WTC11 (cell line): ENCODE data around the gene SCAANT1. TPM values are rescaled to one million over a fixed set of nuclear protein-coding genes. Genes with fewer than 3 reads are reported as not detected.
A peak's percentile ranks its signal among the peaks of the same experiment; 100 is the strongest.

Experiments
- ATAC-seq: fragments of 200-7000 bp; cut with Tn5 transposase; 2 replicates; pipeline ENCODE4 v1.10.0; 2021; ENCODE audit warnings: mild to moderate bottlenecking, moderate library complexity
- CTCF ChIA-PET: fragments of 300-600 bp; sonication (Branson Sonifier 250); formaldehyde crosslinking; loops from one replicate; lab custom pipeline; 2021; ENCODE audit warnings: antibody characterized with exemption; lab: Charles Lee
- POLR2A ChIA-PET: fragments of 350-600 bp; sonication (Branson Sonifier 250); formaldehyde crosslinking; loops from one replicate; lab custom pipeline; 2021; ENCODE audit warnings: antibody characterized with exemption; lab: Charles Lee
- DNase-seq: peaks from one replicate; pipeline ENCODE4 v3.0.0; 2021; ENCODE audit warnings: low spot score
- H3K27ac Mint-ChIP-seq: 2 replicates; pipeline ENCODE4 v1.8.0; 2021; ENCODE audit warnings: mixed read lengths
- H3K27me3 Mint-ChIP-seq: 2 replicates; pipeline ENCODE4 v1.8.0; 2021; ENCODE audit warnings: low read depth, mild to moderate bottlenecking, moderate library complexity, mixed read lengths
- H3K36me3 Mint-ChIP-seq: 2 replicates; pipeline ENCODE4 v1.8.0; 2021; ENCODE audit warnings: mixed read lengths
- H3K4me1 Mint-ChIP-seq: 2 replicates; pipeline ENCODE4 v1.8.0; 2022; ENCODE audit warnings: mixed read lengths
- H3K4me3 Mint-ChIP-seq: 2 replicates; pipeline ENCODE4 v1.8.0; 2021; ENCODE audit warnings: mild to moderate bottlenecking, moderate library complexity, mixed read lengths
- H3K9me3 Mint-ChIP-seq: 2 replicates; pipeline ENCODE4 v1.8.0; 2021; ENCODE audit warnings: mixed read lengths
- ETV6 ChIP-seq: sonication (generic); formaldehyde crosslinking; IDR thresholded peaks from 2 replicates; pipeline ENCODE4 v1.8.1; 2022; ENCODE audit warnings: mild to moderate bottlenecking, missing genetic modification reagents
- FOXP1 ChIP-seq: sonication (generic); formaldehyde crosslinking; IDR thresholded peaks from 2 replicates; pipeline ENCODE4 v1.8.0; 2022; ENCODE audit warnings: missing genetic modification reagents, mild to moderate bottlenecking, moderate library complexity, borderline replicate concordance
- GRHL2 ChIP-seq: fragments of 250-450 bp; sonication (Bioruptor Pico); IDR thresholded peaks from 2 replicates; pipeline ENCODE4 v1.8.0; 2022; ENCODE audit warnings: mild to moderate bottlenecking, moderate library complexity; ENCODE audit not compliant: insufficient replicate concordance, severe bottlenecking
- KAT7 ChIP-seq: sonication (generic); formaldehyde crosslinking; IDR thresholded peaks from 2 replicates; pipeline ENCODE4 v1.8.1; 2023; ENCODE audit warnings: missing genetic modification reagents, mild to moderate bottlenecking, borderline replicate concordance
- NFATC4 ChIP-seq: fragments of 250-450 bp; sonication (Bioruptor Pico); IDR thresholded peaks from 2 replicates; pipeline ENCODE4 v1.9.0; 2021; ENCODE audit warnings: mild to moderate bottlenecking
- NR1H2 ChIP-seq: sonication (generic); formaldehyde crosslinking; IDR thresholded peaks from 2 replicates; pipeline ENCODE4 v1.9.0; 2021; ENCODE audit warnings: mild to moderate bottlenecking, moderate library complexity, missing genetic modification reagents
- OVOL2 ChIP-seq: fragments of 250-450 bp; sonication (Bioruptor Pico); IDR thresholded peaks from 2 replicates; pipeline ENCODE4 v1.9.0; 2021; ENCODE audit warnings: mild to moderate bottlenecking, borderline replicate concordance
- RELA ChIP-seq: sonication (generic); formaldehyde crosslinking; IDR thresholded peaks from 2 replicates; pipeline ENCODE4 v1.8.1; 2022; ENCODE audit warnings: missing genetic modification reagents, mild to moderate bottlenecking, borderline replicate concordance
- SMAD4 ChIP-seq: sonication (generic); formaldehyde crosslinking; IDR thresholded peaks from 2 replicates; pipeline ENCODE4 v1.8.0; 2022; ENCODE audit warnings: mild to moderate bottlenecking, missing genetic modification reagents
- TEAD1 ChIP-seq: sonication (generic); formaldehyde crosslinking; IDR thresholded peaks from 2 replicates; pipeline ENCODE4 v1.8.0; 2022; ENCODE audit warnings: mild to moderate bottlenecking, missing genetic modification reagents
- ZNF121 ChIP-seq: sonication (generic); formaldehyde crosslinking; IDR thresholded peaks from 2 replicates; pipeline ENCODE4 v1.8.0; 2023; ENCODE audit warnings: missing genetic modification reagents
- ZNF138 ChIP-seq: sonication (generic); formaldehyde crosslinking; conservative IDR thresholded peaks from 2 replicates; pipeline ENCODE4 v1.8.1; 2022; ENCODE audit warnings: mild to moderate bottlenecking, moderate library complexity, missing genetic modification reagents
- ZNF416 ChIP-seq: fragments of 250-450 bp; sonication (Bioruptor Pico); IDR thresholded peaks from 2 replicates; pipeline ENCODE4 v1.9.0; 2021; ENCODE audit warnings: mild to moderate bottlenecking, inconsistent platforms
- total RNA-seq: library from RNA; stranded (reverse); gene quantifications from 3 replicates; pipeline ENCODE4 v1.2.3, GENCODE V29; 2021
- TF ChIP-seq, protein P1 (sequence below): fragments of 250-450 bp; sonication (Bioruptor Pico); IDR thresholded peaks from 2 replicates; pipeline ENCODE4 v1.9.0; 2021; ENCODE audit warnings: mild to moderate bottlenecking
- TF ChIP-seq, protein P2 (sequence below): sonication (generic); formaldehyde crosslinking; IDR thresholded peaks from 2 replicates; pipeline ENCODE4 v1.8.0; 2022; ENCODE audit warnings: mild to moderate bottlenecking, missing genetic modification reagents
- TF ChIP-seq, protein P3 (sequence below): fragments of 250-450 bp; sonication (Bioruptor Pico); conservative IDR thresholded peaks from 2 replicates; pipeline ENCODE4 v1.9.0; 2021; ENCODE audit warnings: mild to moderate bottlenecking

The SCAANT1 gene
- total RNA-seq, 1 experiment from 2014 or later, result 1.3 TPM

DNA sequence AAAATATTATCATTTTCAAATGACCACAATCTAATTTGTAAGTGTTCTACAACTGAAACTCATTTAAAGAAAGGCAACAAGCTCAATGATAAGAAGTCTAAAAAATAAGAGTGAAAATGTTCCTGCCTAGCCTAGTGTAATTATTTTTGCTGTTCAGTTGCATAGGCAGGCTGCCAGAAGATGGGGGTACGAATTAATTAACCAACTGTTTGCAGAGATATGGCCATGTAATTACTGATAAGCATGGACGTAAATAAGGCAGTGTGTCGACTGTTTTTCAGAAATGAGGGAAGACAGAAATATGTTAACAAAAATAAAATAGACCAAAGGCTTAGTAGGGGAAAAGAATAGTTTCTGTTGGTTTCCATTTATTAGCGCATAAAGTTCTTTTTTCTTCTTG lies 24.7 kb upstream of the SCAANT1 start:
- TF ChIP-seq, protein P1, sequence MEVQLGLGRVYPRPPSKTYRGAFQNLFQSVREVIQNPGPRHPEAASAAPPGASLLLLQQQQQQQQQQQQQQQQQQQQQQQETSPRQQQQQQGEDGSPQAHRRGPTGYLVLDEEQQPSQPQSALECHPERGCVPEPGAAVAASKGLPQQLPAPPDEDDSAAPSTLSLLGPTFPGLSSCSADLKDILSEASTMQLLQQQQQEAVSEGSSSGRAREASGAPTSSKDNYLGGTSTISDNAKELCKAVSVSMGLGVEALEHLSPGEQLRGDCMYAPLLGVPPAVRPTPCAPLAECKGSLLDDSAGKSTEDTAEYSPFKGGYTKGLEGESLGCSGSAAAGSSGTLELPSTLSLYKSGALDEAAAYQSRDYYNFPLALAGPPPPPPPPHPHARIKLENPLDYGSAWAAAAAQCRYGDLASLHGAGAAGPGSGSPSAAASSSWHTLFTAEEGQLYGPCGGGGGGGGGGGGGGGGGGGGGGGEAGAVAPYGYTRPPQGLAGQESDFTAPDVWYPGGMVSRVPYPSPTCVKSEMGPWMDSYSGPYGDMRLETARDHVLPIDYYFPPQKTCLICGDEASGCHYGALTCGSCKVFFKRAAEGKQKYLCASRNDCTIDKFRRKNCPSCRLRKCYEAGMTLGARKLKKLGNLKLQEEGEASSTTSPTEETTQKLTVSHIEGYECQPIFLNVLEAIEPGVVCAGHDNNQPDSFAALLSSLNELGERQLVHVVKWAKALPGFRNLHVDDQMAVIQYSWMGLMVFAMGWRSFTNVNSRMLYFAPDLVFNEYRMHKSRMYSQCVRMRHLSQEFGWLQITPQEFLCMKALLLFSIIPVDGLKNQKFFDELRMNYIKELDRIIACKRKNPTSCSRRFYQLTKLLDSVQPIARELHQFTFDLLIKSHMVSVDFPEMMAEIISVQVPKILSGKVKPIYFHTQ, result no peak
- TF ChIP-seq ZNF138 (no peak), OVOL2 (CRISPR knock-in tag) (no peak), SMAD4 (no peak)
- ChIA-PET CTCF (no interaction called here), POLR2A (no interaction called here)
- no peaks in the 10 kb centered on the region for H3K9me3 Mint-ChIP-seq
- no peaks in the 10 kb centered on the region for H3K27me3 Mint-ChIP-seq
- no peaks in the 10 kb centered on the region for H3K36me3 Mint-ChIP-seq
- DNase-seq (no peak), ATAC-seq (no peak)
- H3K27ac Mint-ChIP-seq, result no peak overlapping the region; the same call in 1 of the 2 replicates
- peaks cover 48% of the 10 kb centered on the region for H3K4me1 Mint-ChIP-seq
- H3K4me3 Mint-ChIP-seq, result no peak overlapping the region

DNA sequence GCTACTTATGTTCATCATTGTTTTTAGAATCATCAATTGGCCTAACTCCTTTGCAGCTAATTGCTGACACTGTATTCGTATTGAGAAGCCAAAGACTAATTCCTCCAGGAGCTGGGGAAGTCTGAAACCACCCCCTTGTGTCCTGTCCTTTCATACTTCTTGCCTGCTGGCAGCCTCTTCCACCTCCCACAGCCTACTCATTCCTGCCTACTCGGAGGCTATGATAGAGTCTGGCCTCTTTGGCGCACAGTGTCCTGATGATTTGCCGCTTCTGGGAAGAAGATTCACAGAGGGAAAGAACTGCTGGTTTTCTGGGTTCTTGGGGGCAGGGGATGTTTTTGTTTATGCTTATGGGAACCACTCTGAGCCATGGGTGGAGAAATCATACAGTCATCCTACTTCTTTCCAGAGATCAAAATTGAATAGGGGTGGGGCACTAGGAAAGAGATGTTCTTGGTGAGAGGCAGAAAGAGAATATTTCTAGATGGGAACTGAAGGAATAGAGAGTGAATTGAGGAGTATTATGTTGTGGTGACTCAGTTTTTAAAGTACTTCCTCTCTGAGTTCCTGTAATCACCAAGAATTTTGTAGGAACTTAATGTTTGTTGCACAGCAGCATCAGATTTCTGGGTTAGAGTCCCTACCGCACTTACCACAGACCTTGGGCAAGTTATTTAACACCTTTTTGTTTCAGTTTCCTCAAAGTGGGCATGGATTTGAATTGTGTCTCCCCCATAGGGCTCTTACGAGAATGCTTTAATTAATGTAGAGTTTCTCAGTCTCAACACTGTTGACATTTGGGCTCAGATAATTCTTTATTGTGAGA lies 22.1 kb upstream of the SCAANT1 start:
- ChIA-PET POLR2A (no interaction called here), CTCF (no interaction called here)
- Mint-ChIP-seq H3K27ac (peak overlapping the region; percentile 51; the same call in 1 of the 2 replicates), H3K4me1 (peaks cover 53% of the 10 kb centered on the region), H3K36me3 (no peaks in the 10 kb centered on the region), H3K27me3 (no peaks in the 10 kb centered on the region), H3K9me3 (no peaks in the 10 kb centered on the region), H3K4me3 (no peak overlapping the region)
- ATAC-seq, result peak; percentile 74
- DNase-seq, result no peak
- TF ChIP-seq ZNF121 (CRISPR knock-in tag) (no peak), ZNF416 (CRISPR knock-in tag) (no peak), FOXP1 (CRISPR knock-in tag) (no peak), RELA (CRISPR knock-in tag) (no peak), NFATC4 (CRISPR knock-in tag) (no peak), KAT7 (CRISPR knock-in tag) (no peak), GRHL2 (CRISPR knock-in tag) (no peak), OVOL2 (CRISPR knock-in tag) (no peak), NR1H2 (CRISPR knock-in tag) (no peak), TEAD1 (CRISPR knock-in tag) (no peak)
- TF ChIP-seq, protein P2, sequence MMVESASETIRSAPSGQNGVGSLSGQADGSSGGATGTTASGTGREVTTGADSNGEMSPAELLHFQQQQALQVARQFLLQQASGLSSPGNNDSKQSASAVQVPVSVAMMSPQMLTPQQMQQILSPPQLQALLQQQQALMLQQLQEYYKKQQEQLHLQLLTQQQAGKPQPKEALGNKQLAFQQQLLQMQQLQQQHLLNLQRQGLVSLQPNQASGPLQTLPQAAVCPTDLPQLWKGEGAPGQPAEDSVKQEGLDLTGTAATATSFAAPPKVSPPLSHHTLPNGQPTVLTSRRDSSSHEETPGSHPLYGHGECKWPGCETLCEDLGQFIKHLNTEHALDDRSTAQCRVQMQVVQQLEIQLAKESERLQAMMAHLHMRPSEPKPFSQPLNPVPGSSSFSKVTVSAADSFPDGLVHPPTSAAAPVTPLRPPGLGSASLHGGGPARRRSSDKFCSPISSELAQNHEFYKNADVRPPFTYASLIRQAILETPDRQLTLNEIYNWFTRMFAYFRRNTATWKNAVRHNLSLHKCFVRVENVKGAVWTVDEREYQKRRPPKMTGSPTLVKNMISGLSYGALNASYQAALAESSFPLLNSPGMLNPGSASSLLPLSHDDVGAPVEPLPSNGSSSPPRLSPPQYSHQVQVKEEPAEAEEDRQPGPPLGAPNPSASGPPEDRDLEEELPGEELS (CRISPR knock-in tag), result no peak
- TF ChIP-seq, protein P3, sequence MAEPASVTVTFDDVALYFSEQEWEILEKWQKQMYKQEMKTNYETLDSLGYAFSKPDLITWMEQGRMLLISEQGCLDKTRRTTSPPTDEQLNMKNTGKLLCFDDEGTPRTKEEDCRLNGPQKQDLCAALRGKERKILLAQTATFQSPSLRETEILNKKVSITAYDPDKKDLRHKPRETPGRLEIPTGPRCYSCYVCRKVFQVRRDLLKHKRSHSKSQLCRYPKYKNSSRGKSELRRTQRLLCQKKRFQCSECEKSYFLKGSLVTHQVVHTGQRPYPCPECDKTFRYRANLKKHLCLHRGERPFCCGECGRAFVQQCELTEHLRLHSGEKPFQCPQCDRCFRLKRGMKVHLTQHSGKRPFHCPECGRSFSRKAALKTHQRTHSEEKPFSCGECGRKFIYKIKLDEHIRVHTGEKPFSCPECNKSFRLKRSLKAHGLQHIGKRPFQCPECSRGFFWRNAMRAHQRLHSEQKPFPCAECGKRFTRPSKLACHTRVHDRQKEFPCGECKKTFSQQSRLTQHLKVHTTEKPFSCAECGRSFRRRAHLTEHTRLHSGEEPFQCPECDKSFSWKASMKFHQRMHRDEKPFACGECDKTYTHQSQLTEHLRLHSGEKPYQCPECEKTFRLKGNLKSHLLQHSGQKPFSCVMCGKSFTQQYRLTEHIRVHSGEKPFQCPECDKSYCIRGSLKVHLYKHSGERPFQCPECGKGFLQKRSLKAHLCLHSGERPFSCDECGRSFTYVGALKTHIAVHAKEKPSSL, result no peak

DNA sequence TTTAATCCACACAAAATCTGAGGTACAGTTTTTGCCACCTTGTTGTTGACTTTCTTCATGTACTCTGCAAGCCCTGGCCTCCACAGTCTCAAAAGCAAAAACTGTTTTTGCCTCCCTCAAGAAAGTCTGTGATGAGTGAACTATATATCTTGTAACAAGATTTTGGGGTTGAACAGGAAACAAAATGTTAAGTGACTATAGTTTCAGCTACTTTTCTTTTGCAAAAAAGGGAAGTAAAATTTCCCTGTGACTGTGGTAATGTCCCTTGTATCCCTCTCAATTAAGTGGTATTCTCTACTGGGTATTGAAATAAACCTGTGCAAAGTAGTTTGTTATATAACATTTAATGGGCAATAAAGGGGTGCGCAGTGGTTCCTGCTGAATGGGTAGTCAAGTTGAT lies 21.3 kb upstream of the SCAANT1 start:
- Mint-ChIP-seq H3K27ac (peak overlapping the region; percentile 51; the same call in 1 of the 2 replicates), H3K9me3 (no peaks in the 10 kb centered on the region), H3K36me3 (no peaks in the 10 kb centered on the region), H3K4me3 (no peak overlapping the region), H3K4me1 (peaks cover 53% of the 10 kb centered on the region), H3K27me3 (no peaks in the 10 kb centered on the region)
- TF ChIP-seq ETV6, result no peak
- CTCF ChIA-PET, result no interaction called here
- ATAC-seq (no peak), DNase-seq (no peak)
- POLR2A ChIA-PET, result no interaction called here
